B cell (primary cell): Measurements from ENCODE around the gene TMEM219. TPM values are rescaled to one million over a fixed set of nuclear protein-coding genes. Genes with fewer than 3 reads are reported as not detected.

Source experiments
- ATAC-seq: fragments of 200-7000 bp; cut with Tn5 transposase; one replicate; pipeline ENCODE4 v1.10.0; 2021; ENCODE audit warnings: low read depth, mild to moderate bottlenecking, moderate number of reproducible peaks, moderate library complexity
- CTCF ChIA-PET: fragments of 350-600 bp; sonication (Branson Sonifier 250); formaldehyde crosslinking; loops from one replicate; lab custom pipeline; 2021; ENCODE audit warnings: antibody characterized with exemption, inconsistent platforms; lab: Charles Lee
- POLR2A ChIA-PET: fragments of 350-600 bp; sonication (Branson Sonifier 250); formaldehyde crosslinking; loops from one replicate; lab custom pipeline; 2021; ENCODE audit warnings: antibody characterized with exemption; lab: Charles Lee
- DNase-seq: peaks from one replicate; pipeline ENCODE4 v3.0.0; 2013
- H2AFZ ChIP-seq: 2 replicates; pipeline ENCODE4 v1.6.1; 2012; ENCODE audit warnings: mild to moderate bottlenecking, low read depth, low read length; ENCODE audit not compliant: insufficient read depth, poor library complexity, severe bottlenecking
- H3K27ac ChIP-seq, 2 donors: 1 replicate in 1 of 2; 2 replicates in 1 of 2; pipeline ENCODE4 v1.5.1; 2012 to 2013; ENCODE audit warnings: low read length in 2 of 2, mild to moderate bottlenecking in 2 of 2, moderate library complexity in 1 of 2
- H3K27me3 ChIP-seq, 4 experiments: fragments of 200-600 bp in 1 of 4; sonication (generic) in 1 of 4; replicated peaks in 1 of 4; 1 replicate in 2 of 4; 2 replicates in 2 of 4; pipeline versions ENCODE4 v1.6.1 to v1.7.0; 2013 to 2016; ENCODE audit warnings: low read length in 3 of 4, mild to moderate bottlenecking in 2 of 4, mixed read lengths in 1 of 4, moderate library complexity in 1 of 4; ENCODE audit not compliant: insufficient read depth in 4 of 4, control insufficient read depth in 3 of 4; ENCODE audit errors: control extremely low read depth in 1 of 4
- H3K36me3 ChIP-seq, 2 experiments: replicated peaks in 1 of 2; 1 replicate in 1 of 2; 2 replicates in 1 of 2; pipeline versions ENCODE4 v1.6.1 to v1.7.1; 2013; ENCODE audit warnings: low read length in 1 of 2; ENCODE audit not compliant: insufficient read depth in 2 of 2, control insufficient read depth in 1 of 2; ENCODE audit errors: control extremely low read depth in 1 of 2, extremely low read depth in 1 of 2
- H3K4me1 ChIP-seq, 2 donors: fragments of 200-600 bp in 1 of 2; sonication (generic) in 1 of 2; 1 replicate in 1 of 2; 2 replicates in 1 of 2; pipeline versions ENCODE4 v1.5.1 to v1.6.1; 2013 to 2017; ENCODE audit warnings: low read length in 2 of 2; ENCODE audit not compliant: control insufficient read depth in 2 of 2, insufficient read depth in 2 of 2
- H3K4me2 ChIP-seq: replicated peaks from 2 replicates; pipeline ENCODE3; 2012; ENCODE audit warnings: mild to moderate bottlenecking, low read depth, low read length; ENCODE audit not compliant: poor library complexity, severe bottlenecking
- H3K4me3 ChIP-seq, 5 experiments: fragments of 200-600 bp in 1 of 5; sonication (generic) in 1 of 5; 1 replicate in 3 of 5; 2 replicates in 2 of 5; pipeline versions ENCODE4 v1.5.1 to v1.7.0; 2011 to 2016; ENCODE audit warnings: low read length in 4 of 5, mild to moderate bottlenecking in 4 of 5, low read depth in 2 of 5, control low read depth in 1 of 5, moderate library complexity in 1 of 5; ENCODE audit not compliant: insufficient read depth in 1 of 5; ENCODE audit errors: control extremely low read depth in 1 of 5, extremely low read depth in 1 of 5
- H3K79me2 ChIP-seq: fragments of 200-600 bp; sonication (generic); one replicate; pipeline ENCODE4 v1.6.0; 2016; ENCODE audit warnings: low read length; ENCODE audit not compliant: control insufficient read depth, insufficient read depth
- H3K9ac ChIP-seq: fragments of 200-600 bp; sonication (generic); 2 replicates; pipeline ENCODE4 v1.6.1; 2017; ENCODE audit warnings: mild to moderate bottlenecking, low read length, moderate library complexity
- H3K9me3 ChIP-seq, 3 donors: one replicate each; pipeline versions ENCODE4 v1.6.1 to v1.7.1; 2013; ENCODE audit warnings: low read length in 2 of 3; ENCODE audit not compliant: control insufficient read depth in 2 of 3, insufficient read depth in 1 of 3; ENCODE audit errors: control extremely low read depth in 1 of 3
- H4K20me1 ChIP-seq: 2 replicates; pipeline ENCODE4 v1.6.0; 2012; ENCODE audit warnings: mild to moderate bottlenecking, low read length; ENCODE audit not compliant: insufficient read depth, control insufficient read depth, poor library complexity, severe bottlenecking
- H3K27ac Mint-ChIP-seq: one replicate; pipeline ENCODE4 v1.8.0; 2021; ENCODE audit warnings: mixed read lengths
- H3K27me3 Mint-ChIP-seq: one replicate; pipeline ENCODE4 v1.8.0; 2021; ENCODE audit warnings: mixed read lengths
- H3K4me1 Mint-ChIP-seq: one replicate; pipeline ENCODE4 v1.8.0; 2021; ENCODE audit warnings: mixed read lengths
- H3K4me3 Mint-ChIP-seq: one replicate; pipeline ENCODE4 v1.8.0; 2021; ENCODE audit warnings: mixed read lengths
- H3K9me3 Mint-ChIP-seq: one replicate; pipeline ENCODE4 v1.8.0; 2022; ENCODE audit warnings: mixed read lengths; ENCODE audit not compliant: insufficient read depth
- EZH2 ChIP-seq: IDR thresholded peaks from 2 replicates; pipeline ENCODE4 v1.6.1; 2012; ENCODE audit warnings: borderline replicate concordance, low read depth, mild to moderate bottlenecking, moderate library complexity, low read length; ENCODE audit not compliant: insufficient read depth, poor library complexity, severe bottlenecking
- WGBS: methylation state at CpG from one replicate; pipeline ENCODE4 v1.1.5; 2013; ENCODE audit warnings: missing lambda C conversion rate; ENCODE audit not compliant: insufficient coverage; 5-methylcytosine and 5-hydroxymethylcytosine counted together
- intact Hi-C: fragments of 100-400 bp; cut with micrococcal nuclease; formaldehyde crosslinking; loops from one replicate; pipeline ENCODE4 v1.10.0; 2022
- polyA plus RNA-seq: library from polyadenylated mRNA; depleted of rRNA; stranded (reverse); fragments of >200 nt; gene quantifications from 2 replicates; pipeline ENCODE4 v1.2.3, GENCODE V29; 2012
- total RNA-seq, 2 donors: library from RNA; stranded (reverse); fragments of 120-200 nt in 1 of 2; gene quantifications; 1 replicate in 1 of 2; 2 replicates in 1 of 2; pipeline versions ENCODE4 v1.2.3 to v1.2.4, GENCODE V29; 2013 to 2022
- TF ChIP-seq, protein P1 (sequence below): fragments of 200-600 bp; IDR thresholded peaks from one replicate; pipeline ENCODE4 v1.8.0; 2022; ENCODE audit warnings: antibody characterized with exemption, mild to moderate bottlenecking

TMEM219 gene
- total and polyA plus RNA-seq, 2 donors (not counting 1 experiment from before 2014, with no cell fraction given), result 66.6 to 103 TPM

DNA sequence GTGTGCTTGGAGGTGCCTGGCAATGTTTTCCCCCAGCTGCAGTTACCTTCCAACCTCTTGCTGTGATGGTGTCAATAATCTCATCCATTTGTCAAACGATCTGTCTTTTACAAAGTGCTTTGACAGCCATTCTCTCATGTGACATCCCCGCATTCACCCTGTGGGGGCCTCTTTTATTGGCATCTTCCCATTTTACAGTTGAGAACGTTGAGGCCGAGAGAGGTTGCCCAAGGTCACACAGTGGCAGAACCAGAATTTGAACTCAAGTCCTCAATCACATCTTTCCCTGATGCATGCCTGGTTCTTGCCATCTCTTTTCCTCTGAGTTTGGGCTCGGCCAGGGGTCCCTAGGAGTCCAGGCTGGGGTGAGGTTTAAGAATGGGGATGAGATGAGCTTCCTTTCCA lies 13.3 kb downstream of the TMEM219 start:
- Histone ChIP-seq H3K4me1 (peaks cover 31 to 38% of the 10 kb centered on the region in 2 donors), H3K4me2 (peak overlapping the region; percentile 98), H4K20me1 (peaks cover 16% of the 10 kb centered on the region), H3K27me3 (no peaks in the 10 kb centered on the region), H3K79me2 (peaks cover 41% of the 10 kb centered on the region), H3K27ac (peak overlapping the region in 1 of 2 donors; percentile 15), H3K9ac (peak overlapping the region; percentile 90), H2AFZ (peak overlapping the region; percentile 99), H3K4me3 (peak overlapping the region in 4 of 5 experiments; percentile 28 to 100 (median 99)), H3K9me3 (no peaks in the 10 kb centered on the region), H3K36me3 (peaks cover 2 to 26% of the 10 kb centered on the region in 2 experiments)
- ChIA-PET POLR2A (no interaction called here), CTCF (interaction anchor here (0.6 to 1.3 kb wide), 5 partner anchors 10 to 284 kb away, joined by 3 to 4 read pairs (median 3); partner anchors contain the start of gene TMEM219)
- whole genome bisulfite sequencing, result 76% methylated on average over 4 of the region's 5 CpGs
- Mint-ChIP-seq H3K27ac (peak overlapping the region; percentile 54), H3K4me3 (peak overlapping the region; percentile 95), H3K9me3 (no peaks in the 10 kb centered on the region), H3K27me3 (no peaks in the 10 kb centered on the region), H3K4me1 (peaks cover 36% of the 10 kb centered on the region)
- intact Hi-C loops, result no loop called here
- TF ChIP-seq, protein P1, sequence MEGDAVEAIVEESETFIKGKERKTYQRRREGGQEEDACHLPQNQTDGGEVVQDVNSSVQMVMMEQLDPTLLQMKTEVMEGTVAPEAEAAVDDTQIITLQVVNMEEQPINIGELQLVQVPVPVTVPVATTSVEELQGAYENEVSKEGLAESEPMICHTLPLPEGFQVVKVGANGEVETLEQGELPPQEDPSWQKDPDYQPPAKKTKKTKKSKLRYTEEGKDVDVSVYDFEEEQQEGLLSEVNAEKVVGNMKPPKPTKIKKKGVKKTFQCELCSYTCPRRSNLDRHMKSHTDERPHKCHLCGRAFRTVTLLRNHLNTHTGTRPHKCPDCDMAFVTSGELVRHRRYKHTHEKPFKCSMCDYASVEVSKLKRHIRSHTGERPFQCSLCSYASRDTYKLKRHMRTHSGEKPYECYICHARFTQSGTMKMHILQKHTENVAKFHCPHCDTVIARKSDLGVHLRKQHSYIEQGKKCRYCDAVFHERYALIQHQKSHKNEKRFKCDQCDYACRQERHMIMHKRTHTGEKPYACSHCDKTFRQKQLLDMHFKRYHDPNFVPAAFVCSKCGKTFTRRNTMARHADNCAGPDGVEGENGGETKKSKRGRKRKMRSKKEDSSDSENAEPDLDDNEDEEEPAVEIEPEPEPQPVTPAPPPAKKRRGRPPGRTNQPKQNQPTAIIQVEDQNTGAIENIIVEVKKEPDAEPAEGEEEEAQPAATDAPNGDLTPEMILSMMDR, result no peak
- DNase-seq, result no peak
- ATAC-seq, result no peak

DNA sequence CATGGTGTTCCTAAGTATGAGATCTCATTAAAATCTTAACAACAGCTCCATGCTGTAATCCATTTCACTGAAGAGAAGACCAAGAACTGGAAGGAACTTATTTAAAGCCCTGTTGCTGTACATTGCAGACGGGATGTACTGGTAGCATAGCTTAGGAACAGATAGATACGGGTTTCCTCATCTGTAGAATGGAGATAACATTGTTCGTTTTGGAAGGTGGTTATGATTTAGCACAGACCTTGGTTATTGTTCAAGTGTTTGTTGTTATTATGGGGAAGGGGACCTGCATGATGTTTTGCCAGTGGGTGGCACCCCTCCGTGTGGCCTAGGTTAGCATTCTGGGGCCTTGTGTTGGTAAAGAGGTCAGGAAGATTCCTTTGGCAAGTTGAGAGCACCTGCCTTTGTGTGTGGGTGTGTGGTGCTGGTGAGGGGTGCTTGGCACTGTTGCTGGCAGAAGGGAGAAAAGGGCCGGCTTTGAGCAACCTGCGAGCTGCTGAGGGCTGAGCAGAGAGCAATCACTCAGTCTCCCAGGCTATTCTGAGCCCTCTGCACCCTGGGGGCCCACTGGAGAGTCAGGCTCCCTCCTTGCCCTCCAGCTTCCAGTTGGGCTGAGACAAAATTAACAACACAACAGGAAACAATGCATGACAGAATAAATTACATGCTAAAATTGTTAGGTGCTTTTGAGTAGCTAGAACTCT lies 14.1 kb downstream of the TMEM219 start:
- H2AFZ ChIP-seq, result no peak overlapping the region
- H3K4me2 ChIP-seq, result peak overlapping the region; percentile 98
- peak overlapping the region; percentile 95 for H3K4me3 Mint-ChIP-seq
- DNase-seq (no peak), ATAC-seq (no peak)
- H3K27ac Mint-ChIP-seq, result peak overlapping the region; percentile 50
- peaks cover 16% of the 10 kb centered on the region for H4K20me1 ChIP-seq
- peak overlapping the region in 1 of 2 donors; percentile 15 for H3K27ac ChIP-seq
- CTCF ChIA-PET, result interaction anchor here (0.6 to 1.3 kb wide), 4 partner anchors 10 to 285 kb away, joined by 3 to 4 read pairs (median 4); no protein-coding TSS in a partner anchor
- H3K4me1 ChIP-seq, result peaks cover 31 to 38% of the 10 kb centered on the region in 2 donors
- H3K9me3 ChIP-seq, result no peaks in the 10 kb centered on the region
- peaks cover 36% of the 10 kb centered on the region for H3K4me1 Mint-ChIP-seq
- no peak overlapping the region for H3K4me3 ChIP-seq
- 17% methylated on average over 6 of the region's 6 CpGs for WGBS
- H3K79me2 ChIP-seq, result peaks cover 41% of the 10 kb centered on the region
- H3K27me3 ChIP-seq, result no peaks in the 10 kb centered on the region
- TF ChIP-seq, protein P1, result no peak
- TF ChIP-seq EZH2, result no peak
- POLR2A ChIA-PET, result no interaction called here
- no peak overlapping the region for H3K9ac ChIP-seq
- intact Hi-C loops, result no loop called here
- H3K9me3 Mint-ChIP-seq, result no peaks in the 10 kb centered on the region
- H3K27me3 Mint-ChIP-seq, result no peaks in the 10 kb centered on the region
- H3K36me3 ChIP-seq, result peaks cover 2 to 32% of the 10 kb centered on the region in 2 experiments
